AG04449 (cell line): ENCODE measurements around the gene TSPAN14.

Source experiments
- CTCF ChIA-PET: fragments of 350-600 bp; formaldehyde crosslinking; extraction: SDS; loops from one replicate; lab custom pipeline; 2021; ENCODE audit warnings: antibody characterized with exemption; lab: Yijun Ruan, JAX
- POLR2A ChIA-PET: fragments of 400-600, 350-600 bp; formaldehyde crosslinking; extraction: SDS; loops from one replicate; lab custom pipeline; 2020; ENCODE audit warnings: antibody characterized with exemption, inconsistent platforms; lab: Yijun Ruan, JAX
- DNase-seq: peaks from one replicate; pipeline ENCODE4 v3.0.0-alpha.2; 2010; ENCODE audit warnings: low read depth, low spot score
- H3K4me3 ChIP-seq: 2 replicates; pipeline ENCODE4 v1.5.1; 2011; ENCODE audit warnings: low read depth, mild to moderate bottlenecking, control low read depth, low read length
- TF ChIP-seq, protein P1 (sequence below): IDR thresholded peaks from one replicate; pipeline ENCODE4 v1.5.1; 2011; ENCODE audit warnings: mild to moderate bottlenecking, moderate library complexity, low read length, control low read depth, inconsistent platforms; ENCODE audit not compliant: insufficient read depth; ENCODE audit errors: missing control alignments

TSPAN14 gene

DNA sequence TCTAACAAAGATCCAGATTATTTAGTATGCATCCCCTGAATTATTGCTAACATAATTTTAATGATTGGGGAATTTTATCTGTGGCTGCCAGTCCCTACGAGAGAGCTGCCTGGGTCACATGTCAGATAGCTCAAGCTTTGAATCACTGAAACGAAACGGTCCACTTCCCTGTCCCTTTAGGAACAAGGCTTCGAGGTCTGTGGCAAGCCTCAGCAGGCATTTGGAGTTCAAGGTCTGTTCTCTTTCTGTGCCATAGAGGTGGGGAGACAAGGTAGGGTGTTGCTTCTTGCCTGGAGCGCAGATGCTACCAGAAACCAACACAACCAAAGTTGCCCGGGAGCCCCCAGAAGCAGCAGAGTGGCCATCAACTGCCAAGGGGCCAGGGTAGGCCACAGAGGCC lies 69.7 kb downstream of the TSPAN14 start:
- TF ChIP-seq, protein P1, sequence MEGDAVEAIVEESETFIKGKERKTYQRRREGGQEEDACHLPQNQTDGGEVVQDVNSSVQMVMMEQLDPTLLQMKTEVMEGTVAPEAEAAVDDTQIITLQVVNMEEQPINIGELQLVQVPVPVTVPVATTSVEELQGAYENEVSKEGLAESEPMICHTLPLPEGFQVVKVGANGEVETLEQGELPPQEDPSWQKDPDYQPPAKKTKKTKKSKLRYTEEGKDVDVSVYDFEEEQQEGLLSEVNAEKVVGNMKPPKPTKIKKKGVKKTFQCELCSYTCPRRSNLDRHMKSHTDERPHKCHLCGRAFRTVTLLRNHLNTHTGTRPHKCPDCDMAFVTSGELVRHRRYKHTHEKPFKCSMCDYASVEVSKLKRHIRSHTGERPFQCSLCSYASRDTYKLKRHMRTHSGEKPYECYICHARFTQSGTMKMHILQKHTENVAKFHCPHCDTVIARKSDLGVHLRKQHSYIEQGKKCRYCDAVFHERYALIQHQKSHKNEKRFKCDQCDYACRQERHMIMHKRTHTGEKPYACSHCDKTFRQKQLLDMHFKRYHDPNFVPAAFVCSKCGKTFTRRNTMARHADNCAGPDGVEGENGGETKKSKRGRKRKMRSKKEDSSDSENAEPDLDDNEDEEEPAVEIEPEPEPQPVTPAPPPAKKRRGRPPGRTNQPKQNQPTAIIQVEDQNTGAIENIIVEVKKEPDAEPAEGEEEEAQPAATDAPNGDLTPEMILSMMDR, result no peak
- DNase-seq, result no peak
- ChIA-PET POLR2A (no interaction called here), CTCF (no interaction called here)
- H3K4me3 ChIP-seq, result no peak overlapping the region

DNA sequence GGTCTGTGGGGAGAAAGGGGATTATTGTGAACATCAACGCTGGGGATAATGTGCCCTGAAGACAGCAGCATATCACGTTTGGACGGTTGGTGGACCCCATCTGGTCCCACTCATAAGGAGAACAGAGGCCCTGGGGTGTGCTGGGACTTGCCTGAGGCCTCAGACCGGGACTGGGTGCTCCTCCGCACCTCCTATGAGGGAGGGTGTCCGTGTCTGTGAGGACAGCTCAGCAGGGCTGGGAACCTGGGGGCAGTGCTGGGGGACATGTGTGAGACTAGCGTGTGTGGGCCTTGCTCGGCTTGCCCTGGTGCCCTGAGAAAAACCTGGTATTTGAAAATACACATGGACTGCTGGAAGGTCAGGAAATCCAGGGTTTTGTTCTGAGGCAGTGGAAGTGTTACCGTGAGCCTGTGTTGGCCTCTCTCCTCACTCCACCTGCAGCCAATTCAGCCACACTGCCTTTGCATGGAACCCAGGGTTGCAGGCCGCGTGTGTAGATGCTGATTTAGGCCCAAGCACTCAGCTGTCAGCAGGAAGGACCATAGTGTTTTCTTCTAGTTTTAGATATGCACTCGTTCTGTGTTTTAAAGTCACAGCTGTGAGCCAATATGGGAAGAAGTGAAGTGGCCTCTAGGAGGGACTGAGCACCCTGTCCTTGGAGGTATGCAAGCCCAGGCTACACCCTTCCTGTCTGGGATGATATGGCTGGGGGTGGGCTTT lies 70.2 kb downstream of the TSPAN14 start:
- TF ChIP-seq, protein P1, result no peak
- POLR2A ChIA-PET, result interaction anchor here (0.7 kb wide), 1 partner anchor 54 kb away, joined by 3 read pairs; no protein-coding TSS in a partner anchor
- no peak overlapping the region for H3K4me3 ChIP-seq
- CTCF ChIA-PET, result interaction anchor here (0.8 to 0.9 kb wide), 2 partner anchors 10 to 16 kb away, joined by 3 to 4 read pairs; no protein-coding TSS in a partner anchor
- no peak for DNase-seq

DNA sequence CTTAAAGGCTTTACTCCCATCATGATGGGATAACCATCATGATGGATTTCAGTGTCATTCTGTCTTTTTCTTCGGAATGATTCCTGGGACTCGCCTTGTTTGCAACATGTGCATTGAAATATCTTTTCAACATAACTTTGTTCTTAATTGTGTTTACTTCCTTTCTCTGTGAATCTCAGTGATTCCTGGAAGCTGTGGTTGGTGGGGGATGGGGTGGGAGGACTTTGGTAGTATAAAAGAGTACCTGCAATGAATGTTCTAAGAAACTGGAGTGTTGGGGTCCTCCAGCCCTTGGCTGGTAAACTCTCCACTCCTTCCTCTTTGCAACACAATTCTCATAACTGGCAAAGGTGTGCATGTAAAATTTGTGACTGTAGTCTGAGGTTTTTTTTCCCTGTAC lies 72.1 kb downstream of the TSPAN14 start:
- POLR2A ChIA-PET, result no interaction called here
- DNase-seq, result no peak
- no peak overlapping the region for H3K4me3 ChIP-seq
- CTCF ChIA-PET, result interaction anchor here (1.0 to 1.8 kb wide), 2 partner anchors 21 to 81 kb away, joined by 3 to 11 read pairs; no protein-coding TSS in a partner anchor
- TF ChIP-seq, protein P1, result no peak

DNA sequence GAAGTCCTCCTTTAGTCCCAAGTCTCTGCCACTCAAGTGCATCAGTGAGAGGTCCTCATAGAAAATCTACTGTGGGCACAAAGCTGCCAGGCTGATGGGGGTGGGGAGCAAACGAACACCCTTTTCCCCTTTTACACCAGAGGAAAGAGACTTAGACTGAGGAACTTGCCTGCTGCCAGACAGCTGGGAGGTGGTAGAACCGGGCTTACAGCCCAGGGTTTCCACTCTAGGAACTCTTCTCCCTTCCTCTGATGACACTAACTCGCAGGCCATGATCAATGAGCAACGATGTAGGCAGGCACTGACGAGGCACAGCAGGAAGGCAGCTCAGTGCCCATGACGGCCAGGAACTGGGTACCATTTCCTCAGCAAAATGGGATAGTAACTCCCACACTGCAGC lies 72.6 kb downstream of the TSPAN14 start:
- ChIA-PET CTCF (interaction anchor here (1.0 to 1.8 kb wide), 2 partner anchors 21 to 82 kb away, joined by 3 to 11 read pairs; no protein-coding TSS in a partner anchor), POLR2A (no interaction called here)
- DNase-seq, result no peak
- TF ChIP-seq, protein P1, result no peak
- no peak overlapping the region for H3K4me3 ChIP-seq

DNA sequence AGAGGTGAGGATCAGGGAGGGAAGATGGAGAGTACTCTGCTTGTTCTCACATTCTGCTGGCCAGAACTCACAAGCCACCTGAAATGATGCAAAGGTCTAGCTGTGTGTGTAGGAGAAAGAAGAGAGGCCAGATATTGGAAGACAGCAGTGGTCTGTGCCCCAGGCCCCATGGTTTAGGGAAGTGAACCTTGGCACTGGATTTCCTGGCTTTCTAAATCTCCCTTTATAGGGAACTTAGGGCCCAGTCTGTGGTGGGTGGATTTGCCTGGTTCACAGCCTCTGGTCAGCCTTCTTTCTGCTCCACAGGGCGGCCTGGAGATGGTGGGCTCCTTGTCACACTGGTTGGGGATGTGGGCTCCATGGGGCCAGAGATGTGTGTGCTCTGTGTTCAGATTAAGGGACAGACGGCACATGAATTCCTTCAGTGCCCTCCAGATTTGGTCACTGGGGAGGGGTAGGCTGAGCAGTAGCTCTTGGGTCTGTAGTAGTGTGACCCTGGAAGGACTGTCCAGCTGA lies 74.1 kb downstream of the TSPAN14 start:
- TF ChIP-seq, protein P1, result no peak
- ChIA-PET CTCF (interaction anchor here (1.5 to 1.6 kb wide), 3 partner anchors 68 to 85 kb away, joined by 3 to 5 read pairs (median 3); no protein-coding TSS in a partner anchor), POLR2A (no interaction called here)
- DNase-seq, result no peak
- no peak overlapping the region for H3K4me3 ChIP-seq

DNA sequence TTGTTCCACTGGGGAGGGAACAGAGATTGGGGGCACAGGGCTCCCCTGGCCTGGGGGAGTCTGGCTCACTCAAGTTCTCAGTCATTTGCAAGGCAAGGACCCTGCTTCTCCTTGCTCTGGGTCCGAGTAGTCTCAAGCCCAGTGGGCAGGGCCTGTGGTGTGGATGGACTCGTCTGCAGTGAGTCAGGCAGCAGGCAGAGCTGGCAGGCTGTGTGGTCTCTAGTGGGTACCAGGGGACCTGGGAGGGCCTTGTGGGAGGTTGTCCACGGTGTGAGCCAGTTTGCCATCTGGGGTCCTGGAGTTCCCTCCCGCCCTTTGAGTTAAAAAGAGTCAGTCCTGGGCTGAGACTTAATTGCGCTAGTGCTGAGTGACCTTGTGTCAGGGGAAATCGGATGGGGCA lies 74.8 kb downstream of the TSPAN14 start:
- TF ChIP-seq, protein P1, result no peak
- no peak overlapping the region for H3K4me3 ChIP-seq
- DNase-seq, result no peak
- POLR2A ChIA-PET, result no interaction called here
- CTCF ChIA-PET, result interaction anchor here (1.5 to 1.6 kb wide), 3 partner anchors 68 to 85 kb away, joined by 3 to 5 read pairs (median 3); no protein-coding TSS in a partner anchor
